Epithelial cell of prostate (primary cell): ENCODE data around the gene XRRA1.

Source experiments
- DNase-seq: peaks from one replicate; pipeline ENCODE4 v3.0.0-alpha.2; 2011; ENCODE audit warnings: low read depth, low spot score
- H3K27ac ChIP-seq: fragments of 450-650 bp; 2 replicates; pipeline ENCODE4 v1.5.1; 2017; ENCODE audit warnings: mild to moderate bottlenecking

Gene XRRA1

DNA sequence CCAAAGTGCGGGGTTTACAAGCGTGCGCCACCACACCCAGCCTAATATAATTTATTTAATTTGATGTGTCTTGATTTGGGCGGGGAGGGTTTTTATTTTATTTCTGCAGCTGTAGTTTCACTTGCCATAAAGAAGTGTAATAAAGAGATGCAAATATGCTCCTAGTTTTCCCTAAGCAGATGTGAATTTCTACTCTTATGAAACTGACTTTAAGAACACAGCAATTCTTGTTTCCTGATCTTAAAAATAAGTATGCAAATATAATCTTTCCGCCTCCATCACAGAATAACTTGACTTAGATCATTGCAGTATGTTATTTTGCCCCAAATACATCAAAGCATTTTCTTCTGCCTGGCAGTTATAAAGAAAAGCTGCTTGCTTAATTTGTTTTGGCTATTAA lies 4.6 kb upstream of the XRRA1 start:
- no peak overlapping the region for H3K27ac ChIP-seq
- no peak for DNase-seq

DNA sequence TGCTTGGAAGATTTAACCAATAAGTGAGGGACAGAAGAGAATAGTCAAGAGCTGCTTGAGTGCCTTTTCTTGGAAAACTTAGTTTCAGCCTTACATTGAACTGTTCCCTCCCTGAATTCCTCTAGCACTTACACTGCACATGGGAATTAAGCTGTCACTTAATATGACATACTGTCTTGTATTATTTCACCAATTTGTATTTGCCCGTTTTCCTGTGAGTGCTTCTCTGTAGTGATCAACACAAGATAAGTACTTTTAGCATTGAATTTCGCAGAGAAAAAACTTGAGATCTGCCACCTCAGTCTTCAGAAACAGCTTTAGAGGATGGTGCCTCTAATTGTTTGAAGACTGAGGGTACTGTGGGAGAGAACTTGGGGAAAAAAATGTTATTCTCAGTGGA lies 3.9 kb upstream of the XRRA1 start:
- no peak overlapping the region for H3K27ac ChIP-seq
- DNase-seq = no peak

DNA sequence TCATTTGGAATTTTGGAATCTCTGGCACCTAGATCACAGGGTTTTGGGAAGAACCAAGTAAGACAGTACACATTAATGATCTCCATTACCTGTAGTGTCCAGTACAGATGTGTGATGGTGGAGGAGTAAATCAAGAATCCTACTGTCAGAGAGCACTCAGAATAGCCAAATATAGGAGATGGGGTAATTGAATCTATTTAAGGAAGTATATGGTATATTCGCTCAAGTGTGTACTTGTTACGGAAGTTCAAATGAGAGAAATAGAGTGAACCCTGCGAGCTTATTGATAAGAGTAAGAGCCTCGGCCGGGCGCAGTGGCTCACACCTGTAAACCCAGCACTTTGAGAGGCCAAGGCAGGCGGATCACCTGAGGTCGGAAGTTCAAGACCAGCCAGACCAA lies 2.3 kb upstream of the XRRA1 start:
- DNase-seq = no peak
- no peak overlapping the region for H3K27ac ChIP-seq

DNA sequence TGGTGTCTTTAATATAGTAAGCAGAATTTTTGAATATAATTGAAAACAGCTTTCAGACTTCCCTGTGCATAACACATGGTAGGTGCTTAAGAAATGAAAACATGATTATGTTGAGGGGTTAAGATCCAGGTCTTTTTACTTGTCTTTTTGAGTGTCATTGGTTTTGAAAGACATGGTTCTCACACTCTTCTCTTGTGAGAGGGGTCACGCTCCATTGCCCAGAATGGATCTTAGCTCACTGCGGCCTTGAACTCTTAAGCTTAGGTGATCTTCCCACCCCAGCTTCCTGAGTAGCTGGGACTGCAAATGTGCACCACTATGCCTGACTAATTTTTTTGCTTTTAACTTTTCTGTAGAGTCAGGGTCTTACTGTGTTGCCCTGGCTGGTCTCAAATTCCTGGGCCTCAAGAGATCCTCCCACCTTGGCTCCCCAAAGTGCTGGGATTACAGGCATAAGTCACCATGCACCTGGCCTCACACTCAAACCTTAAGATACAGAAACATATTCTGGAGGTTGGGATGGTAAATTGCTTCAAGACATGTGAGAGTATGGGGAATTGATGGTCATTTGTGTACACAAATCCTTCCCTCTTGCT lies 1.6 kb upstream of the XRRA1 start:
- no peak overlapping the region for H3K27ac ChIP-seq
- no peak for DNase-seq

DNA sequence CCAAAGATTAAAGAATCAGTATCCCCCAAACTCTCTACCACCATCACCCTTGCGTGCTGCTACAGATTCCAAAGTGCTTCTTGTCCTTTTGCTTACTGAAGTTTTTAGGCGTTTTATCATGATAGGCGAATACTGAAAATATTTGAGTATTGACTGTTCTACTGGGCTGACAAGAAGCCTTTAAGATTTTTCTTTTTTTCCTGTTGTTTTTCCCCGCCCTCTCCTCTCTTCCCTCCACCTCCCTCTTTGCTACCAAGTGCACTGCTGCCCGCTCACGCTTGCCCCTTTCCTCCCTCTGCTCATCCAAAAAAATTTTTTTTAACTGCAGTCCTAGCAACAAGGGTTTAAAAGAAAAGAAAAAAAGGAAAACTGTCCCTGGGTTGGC lies 854 bp upstream of the XRRA1 start:
- no peak for DNase-seq
- peak overlapping the region; percentile 37 for H3K27ac ChIP-seq

DNA sequence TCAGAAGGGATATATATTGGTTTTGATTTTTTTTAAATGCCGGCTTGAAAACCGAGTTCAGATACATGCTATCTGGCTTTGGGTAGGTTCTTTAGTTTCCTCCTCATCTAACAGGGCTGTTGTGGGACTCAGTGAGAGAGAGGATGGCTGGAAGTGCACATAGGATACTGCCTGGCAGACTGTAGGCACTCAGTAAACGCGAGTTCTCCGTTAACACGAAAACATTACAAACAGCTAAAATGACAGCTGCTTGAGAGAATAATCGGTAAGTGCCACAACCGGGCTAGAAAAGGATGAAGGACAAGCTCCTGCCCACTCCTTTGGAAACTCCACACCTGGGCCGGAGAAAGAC lies 369 bp downstream of the XRRA1 start:
- peak overlapping the region; percentile 37 for H3K27ac ChIP-seq
- DNase-seq = no peak

DNA sequence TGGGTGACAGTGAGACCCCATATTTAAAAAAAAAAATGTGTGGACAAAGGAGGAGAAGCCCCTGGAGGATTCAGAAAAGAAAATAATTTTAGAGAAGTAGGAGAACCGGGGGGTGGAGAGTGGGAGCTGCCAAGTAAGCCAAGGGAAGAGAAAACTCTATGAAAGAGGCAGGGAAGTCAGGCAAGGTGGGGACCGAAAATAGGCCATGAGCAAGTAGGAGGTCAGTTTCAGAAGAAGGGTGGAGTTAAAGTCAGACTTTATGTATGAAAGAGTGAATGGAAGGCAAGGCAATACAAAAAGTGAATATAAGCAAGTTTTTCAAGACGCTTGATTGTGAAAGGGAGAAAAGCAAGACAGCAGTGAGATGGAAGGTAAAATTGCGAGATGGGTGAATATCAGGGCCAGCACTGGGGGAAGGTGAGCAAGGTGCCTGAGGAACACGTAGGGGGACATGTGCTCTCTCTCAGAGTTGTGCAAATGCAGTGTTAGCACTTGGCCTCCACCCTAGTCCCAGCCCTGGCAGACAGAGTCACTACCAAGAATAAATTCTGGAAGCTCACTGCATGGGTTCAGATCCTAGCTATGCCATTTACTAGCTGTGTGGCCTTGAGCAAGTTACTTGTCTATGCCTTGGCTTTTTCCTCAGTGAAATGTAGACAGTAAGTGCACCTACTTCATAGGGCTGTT lies 6.7 kb downstream of the XRRA1 start:
- H3K27ac ChIP-seq = peak overlapping the region; percentile 79
- no peak for DNase-seq

DNA sequence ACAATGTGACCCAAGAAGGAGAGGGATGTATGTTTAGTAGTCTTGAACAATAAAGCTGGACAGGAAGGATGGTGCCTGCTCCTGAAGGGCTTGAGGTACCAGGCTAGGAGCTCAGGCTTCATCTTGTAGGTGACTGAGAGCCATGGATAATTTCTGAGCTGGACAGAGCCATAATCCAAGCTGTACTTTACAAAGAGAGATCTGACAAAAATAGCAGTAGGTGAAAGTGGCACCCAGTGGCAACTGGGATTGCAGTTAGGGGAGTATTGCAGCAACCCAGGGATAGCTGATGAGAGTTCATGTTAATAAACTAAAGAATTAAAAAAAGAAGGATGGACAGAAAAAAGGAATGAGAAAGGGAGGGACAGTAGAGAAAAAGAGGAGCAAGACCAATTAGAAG lies 7.4 kb downstream of the XRRA1 start:
- no peak for DNase-seq
- no peak overlapping the region for H3K27ac ChIP-seq

DNA sequence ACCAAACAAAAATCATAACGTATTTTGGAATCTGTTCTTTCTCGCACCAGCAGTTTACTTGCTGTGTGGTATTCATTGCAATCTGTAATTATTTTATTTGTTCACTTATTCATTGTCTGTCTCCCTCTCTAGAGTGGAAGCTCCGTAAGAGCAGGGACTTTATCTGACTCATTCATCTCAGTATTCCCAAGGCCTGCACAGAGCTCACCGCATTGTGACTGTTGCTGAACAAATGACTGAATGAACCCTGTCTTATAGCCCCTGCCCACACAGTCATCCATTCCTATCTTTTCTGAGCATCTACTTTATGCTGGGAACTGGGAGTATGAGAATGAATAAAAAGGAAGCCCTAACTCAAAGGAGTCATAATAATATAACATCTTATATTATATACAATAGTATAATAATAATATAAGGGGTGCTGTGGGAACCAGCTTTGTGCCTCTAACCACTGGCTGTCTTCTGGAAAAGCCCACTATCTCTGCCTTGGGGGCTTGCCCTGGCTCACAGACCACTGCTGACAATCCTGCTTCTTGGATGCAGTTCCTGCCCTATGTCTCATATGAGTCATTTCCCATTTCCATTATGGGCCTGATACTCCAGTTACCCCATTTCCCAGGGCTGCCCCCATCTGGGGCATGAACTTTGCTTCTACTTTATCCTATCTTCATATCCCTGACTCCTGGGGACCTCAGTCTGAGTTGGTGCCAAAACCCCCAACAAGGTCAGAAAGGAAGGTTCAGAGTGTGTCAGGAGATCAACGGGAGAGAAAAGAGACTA lies 11.0 kb downstream of the XRRA1 start:
- H3K27ac ChIP-seq = no peak overlapping the region
- no peak for DNase-seq

DNA sequence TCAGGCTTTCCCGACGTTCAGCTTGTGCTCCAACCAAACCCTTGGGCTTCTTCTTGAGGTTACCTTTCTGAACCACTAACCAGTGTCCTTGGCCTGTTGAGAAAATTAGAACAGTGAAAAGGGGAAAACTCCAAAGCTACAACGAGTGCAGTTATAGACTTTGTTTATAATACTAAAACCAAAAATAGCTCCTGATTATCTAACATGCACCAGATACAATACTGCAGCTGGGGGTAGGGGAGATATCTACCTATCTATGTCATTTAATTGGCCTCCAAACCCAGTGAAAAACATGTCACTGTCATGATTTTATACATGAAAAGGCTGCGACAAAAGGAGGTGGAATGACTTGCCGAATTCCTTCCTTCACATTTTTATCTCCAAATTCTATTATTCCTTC lies 11.9 kb downstream of the XRRA1 start:
- DNase-seq = no peak
- no peak overlapping the region for H3K27ac ChIP-seq

DNA sequence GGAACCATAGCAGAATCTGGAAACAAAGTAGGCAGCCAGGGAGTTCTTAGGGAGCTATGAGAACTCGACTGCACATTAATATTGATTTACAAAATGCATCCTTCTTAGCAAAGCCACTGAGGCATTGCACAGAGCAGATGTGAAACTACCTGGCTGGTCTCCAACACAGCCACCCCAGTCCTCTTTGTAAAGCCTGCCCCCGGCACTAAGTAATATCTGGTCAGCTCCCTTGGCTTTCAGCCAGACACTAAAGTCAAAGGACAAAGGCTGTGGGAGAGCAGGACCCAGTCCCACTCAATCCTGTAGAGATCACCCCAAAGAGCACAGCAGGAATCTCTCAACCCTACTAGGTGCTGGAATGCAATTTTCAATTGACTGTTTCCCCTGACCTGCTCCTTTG lies 12.8 kb downstream of the XRRA1 start:
- H3K27ac ChIP-seq = no peak overlapping the region
- no peak for DNase-seq

DNA sequence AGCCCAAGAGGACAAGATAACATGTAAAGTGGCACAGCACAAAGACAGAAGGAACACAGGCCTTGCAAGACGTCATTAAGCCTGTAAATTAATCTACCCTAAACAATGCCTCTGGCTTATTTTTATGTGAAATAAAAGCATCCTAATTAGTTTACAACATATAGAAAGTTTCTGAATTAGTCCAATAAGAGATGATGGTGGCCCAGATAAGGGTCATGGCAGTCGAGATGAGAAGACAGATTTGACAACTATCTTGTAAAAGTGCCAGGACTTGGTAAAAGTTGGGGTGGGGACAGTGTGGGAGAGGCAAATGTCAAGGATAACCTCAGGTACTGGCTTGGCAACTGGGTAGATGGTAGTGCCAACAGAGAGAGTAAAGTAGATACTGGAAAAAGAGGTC lies 13.6 kb downstream of the XRRA1 start:
- DNase-seq = no peak
- no peak overlapping the region for H3K27ac ChIP-seq

DNA sequence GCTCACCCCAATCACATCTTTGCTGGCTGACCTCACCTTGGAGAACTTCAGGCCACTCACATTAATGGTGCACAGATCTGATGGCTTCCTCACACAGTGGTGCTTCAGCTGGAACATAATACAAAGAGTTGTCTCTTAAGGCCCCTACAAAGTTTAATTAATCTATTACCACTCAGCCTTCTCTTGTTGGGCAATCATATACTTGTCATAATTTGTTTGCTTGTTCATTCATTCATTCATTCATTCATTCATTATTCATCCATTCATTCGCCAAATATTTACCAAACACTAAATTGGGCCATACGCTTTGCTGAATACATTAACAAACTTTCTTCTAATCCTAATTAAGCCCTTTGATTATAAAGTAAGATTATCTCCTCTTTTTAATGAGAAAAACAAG lies 15.1 kb downstream of the XRRA1 start:
- DNase-seq = no peak
- no peak overlapping the region for H3K27ac ChIP-seq

DNA sequence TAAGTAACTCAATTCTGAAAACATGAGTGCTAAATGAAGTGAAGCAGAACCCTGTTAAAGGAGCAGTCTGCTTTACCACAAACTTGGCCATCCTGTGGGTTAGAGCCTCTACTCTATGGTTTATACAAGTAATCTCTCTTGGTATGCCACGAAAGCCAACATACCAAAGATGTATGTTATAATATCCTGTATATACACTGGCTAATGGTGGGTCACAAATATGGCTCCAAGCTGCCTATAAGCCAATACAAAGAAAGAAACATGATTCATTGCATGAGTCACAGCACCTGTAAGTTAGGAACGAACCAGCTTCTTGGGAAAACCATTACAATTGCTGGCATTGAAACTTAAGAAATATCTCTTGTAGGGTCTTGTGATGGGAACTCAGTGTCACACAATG lies 16.1 kb downstream of the XRRA1 start:
- peak overlapping the region; percentile 70 for H3K27ac ChIP-seq
- DNase-seq = peak; percentile 43

DNA sequence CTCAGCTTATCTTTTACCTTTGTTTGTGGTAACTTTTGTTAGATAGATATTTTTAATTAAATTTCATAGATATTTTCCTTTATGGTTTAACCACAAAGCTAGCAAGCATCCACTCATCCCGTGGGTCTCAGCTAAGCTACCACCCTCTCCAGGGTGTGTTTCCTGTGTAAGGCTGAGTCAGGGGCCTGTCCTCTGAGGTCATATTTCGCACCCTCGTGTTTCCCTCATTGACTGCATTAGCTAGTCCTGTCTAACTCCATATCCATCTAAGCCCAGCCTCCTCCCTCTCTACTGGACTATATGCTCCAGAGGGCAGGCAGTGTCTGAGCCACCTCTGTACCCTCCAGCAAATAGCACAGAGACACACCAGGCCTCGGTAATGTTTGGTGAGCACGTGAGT lies 16.7 kb downstream of the XRRA1 start:
- no peak for DNase-seq

DNA sequence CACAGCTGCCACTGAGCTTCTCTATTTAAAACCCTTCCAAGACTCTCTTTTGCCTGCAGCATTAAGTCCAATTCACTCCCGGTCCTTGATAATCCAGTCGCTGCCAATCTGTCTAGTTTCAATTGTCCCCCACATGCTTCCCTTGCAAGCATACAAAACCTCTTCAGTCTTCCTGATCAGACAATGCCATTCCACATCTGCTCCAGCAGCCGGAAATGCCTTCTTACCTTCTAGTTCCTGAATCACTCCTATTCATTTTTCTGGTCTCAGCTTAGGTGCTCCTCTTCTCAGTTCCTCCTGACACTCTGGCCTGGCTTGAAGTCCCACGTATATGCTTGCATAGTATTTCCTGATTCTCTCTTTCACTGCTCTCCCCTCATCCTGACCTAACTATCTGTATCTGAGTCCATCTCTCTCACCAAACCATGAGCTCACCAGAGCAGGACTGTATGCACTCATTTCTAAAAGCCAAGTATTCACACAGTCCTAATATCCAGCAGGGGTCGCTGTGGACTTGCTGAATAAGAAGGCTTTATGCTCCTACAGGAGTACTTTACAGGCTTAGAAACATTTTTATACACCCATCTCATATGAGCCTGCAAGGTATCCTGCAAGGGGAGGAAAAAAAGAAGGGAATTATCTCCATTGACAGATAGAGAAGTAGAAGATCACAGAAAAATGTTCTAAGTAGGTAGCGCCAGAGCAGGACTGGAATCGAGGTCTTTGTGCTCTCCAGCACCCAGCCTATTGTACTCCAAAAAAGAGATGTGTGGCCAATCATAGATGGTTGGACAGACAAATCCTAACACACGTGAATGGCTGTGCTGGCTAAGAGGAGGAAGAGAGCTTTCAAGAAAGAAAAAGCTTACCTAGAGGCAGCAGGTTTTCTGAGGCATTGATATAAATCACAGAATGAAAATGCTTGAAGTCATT lies 19.2 kb downstream of the XRRA1 start:
- DNase-seq = peak; percentile 66
- no peak overlapping the region for H3K27ac ChIP-seq

More for the DNA sequence above, 16.7 kb downstream of the XRRA1 start:
- peak overlapping the region; percentile 70 for H3K27ac ChIP-seq

DNA sequence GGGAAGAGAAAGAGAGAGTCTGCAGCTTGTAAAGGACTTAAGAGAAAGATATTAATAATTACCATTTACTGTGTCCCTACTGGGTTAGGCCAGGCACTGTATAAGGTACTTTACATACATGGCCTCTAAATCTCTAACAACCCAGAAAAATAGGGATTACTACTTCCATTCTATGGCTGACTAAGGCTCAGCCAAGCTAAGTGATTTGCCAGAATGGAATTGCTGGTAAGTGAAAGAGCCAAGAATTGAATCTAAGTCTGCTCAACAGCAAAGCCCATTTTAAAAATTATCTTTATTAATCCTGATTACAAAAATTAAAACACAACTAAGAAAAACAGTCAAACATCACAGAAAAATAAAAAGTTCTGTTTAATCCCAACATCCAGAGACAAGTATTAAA lies 21.4 kb downstream of the XRRA1 start:
- no peak overlapping the region for H3K27ac ChIP-seq
- DNase-seq = no peak

DNA sequence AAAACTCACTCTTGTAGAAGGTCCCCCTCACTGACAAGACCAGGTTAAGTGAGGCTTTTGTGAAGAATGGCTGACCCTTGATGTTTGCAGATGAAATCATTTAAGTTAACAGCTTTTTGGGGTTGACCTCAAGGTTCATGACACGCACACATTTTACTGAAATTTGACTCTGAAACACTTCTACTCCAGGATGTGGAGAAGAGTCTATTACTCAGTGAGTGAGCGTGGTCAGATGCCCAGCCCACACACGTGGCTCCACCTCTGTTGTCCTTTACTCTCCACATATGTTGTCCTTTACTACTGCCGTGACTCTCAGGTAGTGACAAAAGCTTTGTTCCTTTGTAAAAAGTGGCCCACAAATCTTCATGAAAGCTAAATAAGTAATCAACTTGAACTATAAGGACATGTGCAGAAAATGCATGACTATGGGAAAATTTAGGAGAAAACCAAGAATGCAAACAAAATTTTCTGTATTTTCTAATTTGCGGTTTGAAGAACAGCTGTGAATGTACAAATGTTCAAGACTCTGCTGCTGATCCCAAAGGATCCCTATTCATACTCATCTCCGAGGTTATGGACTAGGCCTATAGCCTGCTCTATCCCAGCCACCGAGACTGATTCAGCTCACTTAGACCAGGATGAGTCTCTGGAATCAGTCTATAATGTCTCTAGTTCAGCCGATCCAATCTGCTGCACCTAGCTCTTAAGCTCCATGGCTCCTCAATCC lies 22.4 kb downstream of the XRRA1 start:
- H3K27ac ChIP-seq = no peak overlapping the region
- no peak for DNase-seq

DNA sequence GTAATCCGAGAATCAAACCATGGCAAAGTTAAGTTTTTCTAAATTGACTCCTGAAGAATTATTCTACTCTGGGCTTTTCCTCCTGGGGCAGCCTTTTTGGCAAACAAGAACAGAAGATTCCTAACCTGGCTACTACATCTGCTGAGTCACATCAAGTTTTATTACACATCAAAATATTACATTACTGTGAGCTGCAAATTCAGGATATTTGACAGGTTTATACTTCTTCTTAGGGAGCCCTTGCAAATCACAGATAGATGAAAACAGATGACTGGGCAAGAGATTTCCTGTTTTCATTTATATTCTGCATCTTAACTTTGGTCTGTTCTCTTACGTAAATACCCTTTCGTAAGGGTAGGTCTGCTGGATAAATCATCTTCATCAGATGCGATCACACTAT lies 23.6 kb downstream of the XRRA1 start:
- H3K27ac ChIP-seq = no peak overlapping the region
- DNase-seq = no peak

DNA sequence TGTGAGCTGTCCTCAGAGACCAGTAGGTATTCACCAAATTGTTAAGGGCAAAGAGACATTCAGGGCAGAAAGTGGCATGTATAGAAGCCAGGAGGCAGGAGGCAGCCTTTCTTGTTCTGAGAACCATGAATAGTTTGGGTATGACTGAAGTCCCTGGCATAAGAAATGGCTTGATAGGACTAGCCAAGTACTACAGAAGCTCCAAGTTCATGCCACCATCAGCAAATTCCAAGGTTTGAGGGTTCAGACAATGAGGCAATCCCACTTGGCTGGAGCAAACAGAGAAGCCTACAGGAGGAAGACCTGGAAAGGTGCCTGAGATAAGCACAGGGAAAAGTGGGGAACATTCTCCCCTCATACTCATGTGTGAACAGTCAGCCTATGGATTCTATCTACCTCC lies 25.8 kb downstream of the XRRA1 start:
- H3K27ac ChIP-seq = no peak overlapping the region
- DNase-seq = no peak
